HS-27A (cell line): ENCODE measurements around the gene CAPZB.

Experiments used
- DNase-seq: peaks from one replicate; pipeline ENCODE4 v3.0.0-alpha.2; 2012; ENCODE audit warnings: low read depth, missing footprints

The CAPZB gene

GRCh38 chr1:19405761-19406487 is 79.4 kb downstream of the CAPZB start:
- no peak for DNase-seq

DNA sequence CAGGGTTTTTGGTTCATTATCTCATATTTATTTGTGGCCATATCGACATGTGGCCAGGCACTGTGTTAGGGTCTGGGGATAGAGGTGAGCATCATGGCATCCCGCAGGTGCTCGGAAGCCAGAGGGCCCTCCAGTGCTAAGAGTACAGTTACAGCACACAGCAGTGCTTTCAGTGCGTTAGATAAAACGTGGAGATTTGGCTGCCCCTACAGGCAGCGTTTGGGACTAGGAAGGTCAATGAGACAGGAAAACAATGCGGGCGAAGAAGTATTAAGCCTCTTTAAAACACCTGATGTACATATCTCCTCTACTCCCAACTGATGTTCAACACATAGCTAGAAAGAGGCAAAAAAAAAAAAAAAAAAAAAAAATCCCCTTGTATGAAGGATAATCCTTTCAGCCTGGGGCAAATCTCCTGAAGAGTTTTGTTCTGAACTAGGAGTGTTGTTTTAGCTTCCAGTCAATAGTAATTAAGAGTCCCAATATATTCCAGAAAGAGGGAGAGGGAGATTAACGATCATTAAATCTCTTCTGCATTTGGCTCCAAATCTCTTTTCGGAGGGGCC is 80.1 kb downstream of the CAPZB start:
- no peak for DNase-seq

GRCh38 chr1:19404748-19405147 is 80.6 kb downstream of the CAPZB start:
- DNase-seq, result no peak

GRCh38 chr1:19403256-19403655 is 82.1 kb downstream of the CAPZB start:
- DNase-seq, result no peak

GRCh38 chr1:19402031-19402813 is 83.1 kb downstream of the CAPZB start:
- no peak for DNase-seq

DNA sequence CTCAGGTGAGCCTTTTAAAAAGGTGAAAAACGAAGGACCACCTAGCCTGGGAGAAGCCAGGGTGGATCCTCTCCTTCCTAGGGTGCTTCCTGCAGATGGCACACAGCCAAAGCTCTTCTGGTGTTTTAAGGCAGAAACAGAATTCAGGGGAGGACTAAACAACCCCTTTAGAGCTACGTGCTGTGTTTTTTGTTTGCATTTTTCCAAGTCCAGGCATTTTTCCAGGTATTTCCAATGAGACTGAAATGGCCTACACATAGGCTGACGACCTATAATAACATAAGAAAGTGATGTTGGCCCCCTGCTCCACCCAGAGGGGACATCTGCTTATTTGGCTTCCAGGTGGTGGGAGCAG is 83.8 kb downstream of the CAPZB start:
- no peak for DNase-seq

DNA sequence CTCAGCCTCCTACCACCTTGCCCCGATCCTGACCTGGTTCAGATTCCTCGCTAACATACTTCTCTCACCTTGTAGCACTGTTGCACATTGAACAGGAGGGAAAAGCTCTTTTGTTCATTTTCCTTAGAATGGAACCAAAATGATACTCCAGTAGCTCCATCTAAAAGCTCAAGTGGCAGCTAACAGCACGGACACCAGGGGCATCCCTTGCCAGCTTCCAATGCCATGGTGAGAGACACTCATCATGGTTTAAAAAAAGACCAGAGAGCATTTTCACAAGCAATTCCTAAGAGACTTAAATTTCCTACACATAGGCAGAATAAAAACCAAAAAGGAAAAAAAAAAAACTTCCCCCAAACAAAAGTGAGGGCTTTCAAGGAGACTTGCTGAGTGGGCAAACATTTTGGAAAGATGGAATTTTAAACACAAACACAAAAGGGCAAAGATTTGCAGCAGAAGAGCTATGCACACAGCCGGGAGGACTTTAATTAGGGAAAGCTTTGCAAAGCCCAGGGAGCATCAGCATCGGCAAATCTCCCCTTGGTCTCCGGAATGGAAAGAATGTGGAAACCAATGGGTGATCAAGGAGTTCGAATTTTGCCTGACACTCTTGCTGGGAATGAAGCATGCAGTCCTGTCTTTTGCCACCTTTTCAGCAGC is 84.3 kb downstream of the CAPZB start:
- no peak for DNase-seq

GRCh38 chr1:19400192-19400611 is 85.1 kb downstream of the CAPZB start:
- no peak for DNase-seq

DNA sequence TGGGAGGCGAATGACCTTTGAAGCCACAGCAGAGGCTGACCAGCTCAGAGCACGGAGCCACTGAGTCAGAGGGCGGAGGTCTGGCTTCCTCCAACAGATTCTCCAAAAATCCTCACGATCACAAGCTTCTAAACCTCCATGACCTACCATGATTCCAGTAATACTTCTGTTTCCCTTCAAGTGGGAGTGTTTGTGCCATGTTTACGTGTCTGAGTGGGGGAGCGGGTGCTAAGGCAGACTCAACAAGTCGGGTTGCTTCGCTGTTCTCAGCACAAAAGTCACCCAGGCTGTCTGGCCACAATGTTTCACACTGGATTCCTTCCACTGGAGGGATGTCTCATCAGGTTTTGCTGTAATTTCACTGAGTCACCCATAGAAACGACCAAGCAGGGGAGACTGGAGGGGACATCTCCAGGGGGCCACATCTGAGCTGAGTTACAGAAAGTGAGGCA is 87.0 kb downstream of the CAPZB start:
- DNase-seq, result no peak

DNA sequence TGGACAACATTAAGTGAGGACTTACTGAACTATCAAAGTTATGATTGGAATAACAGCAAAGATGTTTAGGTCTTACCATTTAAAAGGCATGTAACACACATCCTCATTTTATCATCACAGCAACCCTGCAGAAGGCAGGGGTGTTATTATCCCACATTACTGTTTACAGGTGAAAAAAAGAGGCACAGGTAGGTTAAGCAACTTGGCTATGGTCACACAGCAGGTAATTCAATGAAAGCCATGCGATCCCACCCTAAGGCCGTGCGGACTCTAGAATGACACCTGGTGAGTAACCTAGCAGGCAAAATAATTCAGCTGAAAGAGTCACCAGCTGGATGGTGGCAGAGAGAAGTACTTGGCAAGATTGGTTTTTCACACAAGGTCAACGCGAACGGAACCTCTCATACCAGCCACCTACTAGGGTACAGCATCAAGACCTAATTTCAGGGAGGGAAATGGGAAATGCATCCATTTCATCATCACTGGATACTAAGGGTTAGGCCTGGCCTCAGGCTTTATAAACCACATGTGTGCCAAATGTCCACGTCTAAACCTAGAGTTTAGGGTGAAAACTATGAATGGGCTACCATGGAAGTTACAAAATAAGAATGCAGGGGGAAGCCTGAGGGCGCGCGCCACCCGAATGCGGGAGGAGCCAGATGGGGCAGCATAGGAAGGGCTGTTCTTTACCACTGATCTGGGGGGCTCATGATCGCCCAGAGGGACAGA is 88.0 kb downstream of the CAPZB start:
- DNase-seq, result no peak

DNA sequence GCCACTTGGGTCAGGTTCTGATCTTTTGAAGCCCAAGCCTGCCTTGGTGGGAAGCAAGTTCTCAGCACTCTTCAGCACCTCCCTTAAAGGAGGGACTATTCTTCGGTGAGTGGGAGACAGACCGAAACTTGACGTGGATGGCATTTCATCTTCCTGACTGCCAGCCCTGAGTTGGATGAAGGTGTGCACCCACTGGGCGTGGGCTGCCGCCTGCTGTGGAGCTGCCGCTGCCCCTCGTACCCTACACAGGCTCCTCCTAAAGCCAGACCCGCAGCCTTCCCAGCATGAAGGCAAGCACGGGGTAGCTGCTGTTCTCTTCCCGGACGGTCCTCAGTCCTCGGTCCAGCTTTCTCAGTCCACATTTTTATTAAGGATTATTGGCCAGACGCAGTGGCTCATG is 89.1 kb downstream of the CAPZB start:
- DNase-seq, result no peak

DNA sequence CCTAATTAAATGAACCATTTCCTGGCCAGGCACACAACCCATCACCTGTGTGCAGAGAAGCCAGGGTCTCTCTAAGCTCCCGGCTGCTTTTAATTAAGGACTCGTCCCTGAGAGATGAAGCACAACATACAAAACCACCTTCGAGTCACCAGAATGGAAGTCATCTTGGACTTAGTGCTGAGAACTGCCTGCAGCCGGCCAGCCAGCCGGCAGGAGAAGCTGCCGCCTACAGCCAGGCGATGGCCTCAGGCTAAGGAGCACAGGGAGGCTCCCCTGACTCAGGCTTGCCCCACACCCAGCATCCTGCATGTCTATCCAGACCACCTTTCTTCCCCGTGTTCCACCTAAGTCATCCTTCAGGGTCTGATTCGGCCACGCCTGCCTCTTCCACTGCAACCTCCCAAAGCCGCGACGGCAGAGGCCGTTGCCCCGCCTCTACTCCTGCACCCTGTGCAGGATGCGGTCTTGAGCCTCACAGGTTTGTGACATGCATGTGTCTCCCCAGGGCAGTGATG is 89.6 kb downstream of the CAPZB start:
- no peak for DNase-seq

GRCh38 chr1:19393046-19393445 is 92.3 kb downstream of the CAPZB start:
- DNase-seq, result no peak

DNA sequence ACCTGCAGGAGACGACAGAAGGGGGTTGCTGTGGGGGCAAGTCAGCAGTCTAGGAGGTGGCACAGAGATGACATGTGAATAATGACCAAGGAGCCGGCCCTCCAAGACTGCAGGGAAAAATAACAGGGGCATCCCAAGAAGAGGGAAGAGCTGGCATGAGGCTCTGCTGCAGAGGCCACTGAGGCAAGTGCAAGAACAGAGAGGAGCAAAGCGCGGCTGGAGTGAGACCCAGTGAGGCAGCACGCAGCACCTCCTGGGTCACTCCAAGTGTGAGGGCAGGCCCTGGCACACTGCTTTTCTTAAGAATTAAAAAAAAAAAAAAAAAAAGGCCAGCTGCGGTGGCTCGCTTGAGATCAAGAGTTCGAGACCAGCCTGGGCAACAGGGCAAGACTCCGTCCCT is 93.1 kb downstream of the CAPZB start:
- DNase-seq, result no peak

- DNase-seq, result no peak
Measured at GRCh38 chr1:19391596-19391981, 93.8 kb downstream of the CAPZB start.

DNA sequence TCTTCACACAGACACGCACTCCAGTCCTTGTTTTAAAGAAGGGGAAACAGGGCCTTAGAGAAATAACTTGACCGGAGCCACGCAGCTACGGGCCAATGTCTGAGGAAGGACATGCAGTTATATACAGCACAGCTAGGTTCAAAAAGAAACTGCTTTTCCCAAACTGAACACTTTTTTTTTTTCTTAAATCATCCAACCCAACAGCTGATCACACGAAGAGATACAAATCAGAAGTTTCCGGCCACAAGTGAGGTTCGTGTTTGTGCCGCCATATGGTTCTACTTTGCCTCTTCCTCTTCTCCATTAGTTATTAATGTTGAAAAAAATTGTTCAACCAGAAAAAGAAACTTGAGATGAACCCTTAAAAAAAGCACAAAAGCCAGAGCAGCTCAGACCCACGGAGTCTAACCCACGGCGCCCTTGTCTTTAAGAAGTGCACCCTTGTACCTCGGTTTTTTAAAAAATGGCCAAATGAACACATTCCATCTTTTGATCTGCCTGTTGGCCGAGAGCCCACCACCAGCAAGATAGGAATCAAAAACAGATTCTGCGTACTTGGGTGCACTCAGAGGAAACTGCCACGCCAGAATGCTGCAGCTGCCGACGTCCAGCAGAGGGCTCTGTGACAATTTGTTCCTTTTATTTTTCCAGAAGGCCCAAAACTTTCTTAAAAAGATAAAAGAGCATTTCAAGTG is 94.3 kb downstream of the CAPZB start:
- DNase-seq, result no peak

DNA sequence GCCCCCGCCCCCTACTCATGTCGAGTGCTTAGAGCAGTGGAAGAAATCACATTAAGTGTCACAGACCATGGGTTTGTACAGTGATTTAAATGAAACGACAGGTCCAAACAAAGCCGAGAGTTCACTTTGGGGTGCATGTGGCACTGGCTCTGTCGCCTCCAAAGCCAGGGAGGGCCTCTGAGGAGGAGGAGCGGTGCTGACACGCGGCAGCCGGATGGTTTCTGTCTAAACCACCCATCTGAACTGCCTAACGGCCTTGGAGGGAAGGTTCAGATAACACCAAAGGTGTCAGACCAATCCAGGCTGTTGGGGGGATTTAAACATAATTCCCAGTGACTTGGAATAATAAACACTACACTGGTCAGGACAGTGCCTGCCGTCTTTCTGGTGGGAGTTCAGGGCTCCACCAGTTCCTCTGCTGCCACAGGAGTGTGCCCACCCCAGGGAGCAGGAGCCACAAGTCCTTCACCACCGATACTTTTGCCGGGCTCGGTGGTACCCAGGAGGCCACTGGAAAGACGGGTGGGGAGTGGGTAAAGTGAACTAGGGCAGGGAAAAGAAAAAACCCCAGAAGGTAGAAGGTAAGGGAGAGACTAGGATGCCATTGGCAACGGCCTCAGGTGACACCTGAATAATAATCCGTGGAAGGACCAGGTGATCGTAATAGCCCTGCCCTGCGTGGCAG is 95.0 kb downstream of the CAPZB start:
- no peak for DNase-seq

DNA sequence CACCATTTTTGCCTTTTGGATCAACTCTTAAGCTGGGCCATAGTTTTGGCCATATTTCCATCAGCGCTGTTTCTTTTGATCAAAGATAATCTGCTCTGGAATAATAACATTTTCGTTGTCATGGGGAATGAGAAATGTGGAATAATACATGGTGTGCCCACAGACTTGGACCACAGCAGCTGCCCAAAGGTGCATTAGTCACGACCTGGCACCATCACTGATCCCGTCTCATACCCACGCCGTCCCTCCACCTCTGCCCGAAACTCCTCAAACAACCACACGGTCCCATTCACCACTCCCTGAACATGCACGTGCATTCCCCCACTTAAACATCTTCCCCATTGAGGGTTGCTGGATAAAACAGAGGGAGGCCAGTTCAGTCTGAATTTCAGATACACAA is 96.4 kb downstream of the CAPZB start:
- no peak for DNase-seq

DNA sequence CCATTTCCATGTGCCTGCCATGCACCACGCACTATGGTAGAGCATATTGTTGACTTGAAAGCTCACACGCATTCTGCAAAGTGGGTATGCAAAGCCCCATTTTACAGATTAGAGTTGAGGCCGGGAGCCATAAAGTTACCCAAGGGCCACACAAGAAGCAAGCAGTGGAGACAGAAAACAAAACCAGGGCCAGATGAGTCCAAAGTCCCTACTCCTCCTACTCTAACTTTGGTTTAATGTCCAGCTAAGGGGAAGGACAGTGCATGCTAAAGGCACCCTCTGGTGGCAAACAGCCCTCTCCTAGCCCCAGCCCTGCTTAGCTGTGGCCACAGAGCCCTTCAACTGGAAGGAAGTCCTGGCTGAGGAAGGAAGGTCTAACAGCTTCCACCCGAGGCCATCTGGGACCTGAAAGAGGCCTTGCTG is 98.3 kb downstream of the CAPZB start:
- DNase-seq, result no peak

- no peak for DNase-seq
Measured at GRCh38 chr1:19385869-19386591, 99.3 kb downstream of the CAPZB start.
